A549 (cell line): ENCODE measurements around the gene KCNS3. TPM values are rescaled to one million over a fixed set of nuclear protein-coding genes. Genes with fewer than 3 reads are reported as not detected.

Experiments used
- ATAC-seq, 2 experiments: fragments of 200-7000 bp in 1 of 2; fragments of >200 bp in 1 of 2; cut with Nextera tagmentation in 1 of 2; cut with Tn5 transposase in 1 of 2; 3 replicates each; pipeline versions ENCODE4 v1.8.0 to v1.9.1; 2018 to 2020; ENCODE audit warnings: mild to moderate bottlenecking in 1 of 2, moderate library complexity in 1 of 2
- CTCF ChIA-PET: fragments of 300-600 bp; sonication (Branson Sonifier 250); formaldehyde crosslinking; extraction: SDS; loops from one replicate; lab custom pipeline; 2021; ENCODE audit warnings: antibody characterized with exemption, inconsistent platforms; lab: Yijun Ruan, JAX
- POLR2A ChIA-PET: fragments of 350-600 bp; formaldehyde crosslinking; extraction: SDS; loops from one replicate; lab custom pipeline; 2021; ENCODE audit warnings: antibody characterized with exemption, inconsistent platforms; lab: Yijun Ruan, JAX
- DNase-seq, 2 experiments: peaks; one replicate each; pipeline versions ENCODE4 v3.0.0 to v3.0.0-alpha.2; 2011 to 2016; ENCODE audit warnings: low read depth in 1 of 2, low spot score in 1 of 2
- FAIRE-seq: peaks from 2 replicates; lab custom pipeline; 2011; peaks lifted over from hg19 to GRCh38; lab: Jason Lieb, UNC
- H3K27ac ChIP-seq, 2 experiments: fragments of >200 bp; sonication (Bioruptor Twin); formaldehyde crosslinking; 3 replicates each; pipeline ENCODE4 v1.5.1; 2016 to 2017
- H3K4me1 ChIP-seq: fragments of >200 bp; sonication (Bioruptor Twin); formaldehyde crosslinking; 3 replicates; pipeline ENCODE4 v1.6.1; 2016
- H3K4me2 ChIP-seq: fragments of >200 bp; sonication (Bioruptor Twin); formaldehyde crosslinking; 3 replicates; pipeline ENCODE4 v1.6.1; 2016
- H3K4me3 ChIP-seq: fragments of >200 bp; sonication (Bioruptor Twin); formaldehyde crosslinking; 3 replicates; pipeline ENCODE4 v1.5.1; 2016
- H3K9me3 ChIP-seq: fragments of >200 bp; sonication (Bioruptor Twin); formaldehyde crosslinking; 3 replicates; pipeline ENCODE4 v1.6.1; 2016
- ATOH8 ChIP-seq: fragments of 250-450 bp; sonication (Bioruptor Pico); IDR thresholded peaks from 2 replicates; pipeline ENCODE4 v1.5.0; 2020; ENCODE audit warnings: low read depth, mild to moderate bottlenecking, moderate library complexity
- BCL3 ChIP-seq: fragments of >200 bp; sonication (Bioruptor Twin); formaldehyde crosslinking; IDR thresholded peaks from 3 replicates; pipeline ENCODE4 v1.6.1; 2016
- CHD2 ChIP-seq: fragments of 150-350 bp; IDR thresholded peaks from 2 replicates; pipeline ENCODE4 v1.6.1; 2014; ENCODE audit warnings: low read length; ENCODE audit not compliant: partially characterized antibody
- ESRRA ChIP-seq: fragments of 150-350 bp; IDR thresholded peaks from 2 replicates; pipeline ENCODE4 v1.6.1; 2014; ENCODE audit warnings: mild to moderate bottlenecking, low read length, borderline replicate concordance
- FOSB ChIP-seq: fragments of 250-450 bp; sonication (Bioruptor Pico); IDR thresholded peaks from 2 replicates; pipeline ENCODE4 v1.5.0; 2020; ENCODE audit warnings: mild to moderate bottlenecking, moderate library complexity
- FOXS1 ChIP-seq: fragments of 250-450 bp; sonication (Bioruptor Pico); IDR thresholded peaks from 2 replicates; pipeline ENCODE4 v1.5.0; 2020; ENCODE audit warnings: mild to moderate bottlenecking, moderate library complexity
- JUN ChIP-seq, 2 experiments: fragments of >200 bp; sonication (Bioruptor Twin); formaldehyde crosslinking; IDR thresholded peaks; 2 replicates in 1 of 2; 3 replicates in 1 of 2; pipeline ENCODE4 v1.6.1; 2016 to 2017
- JUNB ChIP-seq: fragments of >200 bp; sonication (Bioruptor Twin); formaldehyde crosslinking; IDR thresholded peaks from 2 replicates; pipeline ENCODE4 v1.6.1; 2016
- KDM1A ChIP-seq: fragments of 200-600 bp; sonication (generic); IDR thresholded peaks from 2 replicates; pipeline ENCODE4 v1.6.1; 2016; ENCODE audit warnings: low read depth, mild to moderate bottlenecking
- NPAS2 ChIP-seq: fragments of 250-450 bp; sonication (Bioruptor Pico); IDR thresholded peaks from 2 replicates; pipeline ENCODE4 v1.8.0; 2022; ENCODE audit warnings: mild to moderate bottlenecking, moderate library complexity, borderline replicate concordance
- NR3C1 ChIP-seq: fragments of >200 bp; sonication (Bioruptor Twin); formaldehyde crosslinking; IDR thresholded peaks from 3 replicates; pipeline ENCODE4 v1.6.1; 2017
- POLR2A ChIP-seq: IDR thresholded peaks from 2 replicates; pipeline ENCODE4 v1.6.1; 2012; ENCODE audit warnings: mild to moderate bottlenecking, low read length
- RAD21 ChIP-seq, 2 experiments: fragments of >200 bp in 1 of 2; sonication (Bioruptor Twin) in 1 of 2; formaldehyde crosslinking in 1 of 2; IDR thresholded peaks in 1 of 2; conservative IDR thresholded peaks in 1 of 2; 2 replicates in 1 of 2; 3 replicates in 1 of 2; pipeline ENCODE4 v1.6.1; 2012 to 2018; ENCODE audit warnings: inconsistent platforms in 1 of 2
- RARB ChIP-seq: fragments of 250-450 bp; sonication (Bioruptor Pico); IDR thresholded peaks from 2 replicates; pipeline ENCODE4 v1.8.0; 2021; ENCODE audit warnings: mild to moderate bottlenecking, moderate library complexity
- RCOR1 ChIP-seq: fragments of 150-350 bp; IDR thresholded peaks from 2 replicates; pipeline ENCODE4 v1.6.1; 2014; ENCODE audit warnings: antibody characterized with exemption, low read length, low read depth
- TFCP2L1 ChIP-seq: fragments of 250-450 bp; sonication (Bioruptor Pico); IDR thresholded peaks from 2 replicates; pipeline ENCODE4 v1.5.0; 2021; ENCODE audit warnings: mild to moderate bottlenecking
- USF2 ChIP-seq: fragments of 450-650 bp; IDR thresholded peaks from 2 replicates; pipeline ENCODE4 v1.6.1; 2014; ENCODE audit warnings: antibody characterized with exemption
- ZC3H11A ChIP-seq: fragments of 450-650 bp; IDR thresholded peaks from 2 replicates; pipeline ENCODE4 v1.6.1; 2014; ENCODE audit warnings: antibody characterized with exemption, mild to moderate bottlenecking
- ZFP36 ChIP-seq: fragments of 450-650 bp; IDR thresholded peaks from 2 replicates; pipeline ENCODE4 v1.6.1; 2014; ENCODE audit warnings: borderline replicate concordance; ENCODE audit not compliant: partially characterized antibody
- ZNF302 ChIP-seq: fragments of 250-450 bp; sonication (Bioruptor Pico); IDR thresholded peaks from 2 replicates; pipeline ENCODE4 v1.9.0; 2021; ENCODE audit warnings: inconsistent platforms, mild to moderate bottlenecking, moderate library complexity
- WGBS: methylation state at CpG from one replicate; pipeline ENCODE4 v1.1.6; 2017; ENCODE audit errors: missing lambda C conversion rate; 5-methylcytosine and 5-hydroxymethylcytosine counted together
- polyA plus RNA-seq, 4 experiments: library from polyadenylated mRNA; depleted of rRNA in 3 of 4; stranded (reverse); fragments of >200 nt; fragmentation: RNase III in 1 of 4; extraction: RNeasy Plus Mini Kit Qiagen cat#74134 plus additional on column Dnase treatment in 1 of 4; gene quantifications; 2 replicates in 3 of 4; 3 replicates in 1 of 4; pipeline ENCODE4 v1.2.3, GENCODE V29; 2011 to 2017

The KCNS3 gene
- polyA plus RNA-seq, 2 of the 4 experiments (the other 2 are of a cell fraction), result 0.70 to 2.1 TPM

- CTCF ChIA-PET, result interaction anchor here (0.6 to 10.0 kb wide), 4 partner anchors 10 to 530 kb away, joined by 3 to 156 read pairs (median 10); no protein-coding TSS in a partner anchor
Measured at GRCh38 chr2:17847236-17847635, 31.2 kb upstream of the KCNS3 start.

GRCh38 chr2:17849275-17849674, 29.2 kb upstream of the KCNS3 start:
- Histone ChIP-seq H3K27ac (no peak overlapping the region), H3K4me1 (no peaks in the 10 kb centered on the region), H3K9me3 (no peaks in the 10 kb centered on the region), H3K4me2 (no peak overlapping the region), H3K4me3 (no peak overlapping the region)
- DNase-seq (no peak), ATAC-seq (no peak), FAIRE-seq (no peak)
- TF ChIP-seq KDM1A, result no peak
- no peak for TF ChIP-seq ZC3H11A
- no peak for TF ChIP-seq FOXS1
- no peak for TF ChIP-seq JUN (IDR thresholded peaks at IDR 0.05)
- no peak for TF ChIP-seq ATOH8 (CRISPR knock-in tag)
- WGBS, result 63% methylated on average over 5 of the region's 5 CpGs
- POLR2A ChIA-PET, result no interaction called here
- CTCF ChIA-PET, result interaction anchor here (0.8 to 10.0 kb wide), 4 partner anchors 8 to 556 kb away, joined by 3 to 156 read pairs (median 4); no protein-coding TSS in a partner anchor

More at GRCh38 chr2:17847236-17847635, 31.2 kb upstream of the KCNS3 start:
- H3K4me2 ChIP-seq, result no peak overlapping the region
- H3K27ac ChIP-seq, result no peak overlapping the region
- no peak for ATAC-seq
- no peaks in the 10 kb centered on the region for H3K9me3 ChIP-seq
- no peaks in the 10 kb centered on the region for H3K4me1 ChIP-seq
- TF ChIP-seq NPAS2 (CRISPR knock-in tag), result no peak
- TF ChIP-seq BCL3, result no peak
- TF ChIP-seq RAD21 (conservative IDR thresholded peaks at IDR 0.05 in 1 of 2, IDR thresholded peaks at IDR 0.05 in 1 of 2), result no peak
- no peak for TF ChIP-seq ESRRA
- TF ChIP-seq TFCP2L1, result no peak
- no peak for TF ChIP-seq JUNB
- no peak for TF ChIP-seq FOSB (CRISPR knock-in tag)
- no peak for TF ChIP-seq POLR2A
- no peak for TF ChIP-seq ZNF302
- TF ChIP-seq ZFP36, result no peak
- TF ChIP-seq USF2, result no peak
- H3K4me3 ChIP-seq, result no peak overlapping the region
- WGBS, result 24% methylated on average over 2 of the region's 2 CpGs
- no peak for FAIRE-seq
- POLR2A ChIA-PET, result no interaction called here
- DNase-seq, result no peak

- no peak overlapping the region for H3K27ac ChIP-seq
Measured at GRCh38 chr2:17850151-17850550, 28.3 kb upstream of the KCNS3 start.

More at GRCh38 chr2:17850151-17850550, 28.3 kb upstream of the KCNS3 start:
- Histone ChIP-seq H3K9me3 (no peaks in the 10 kb centered on the region), H3K4me2 (no peak overlapping the region), H3K4me1 (no peaks in the 10 kb centered on the region)
- DNase-seq, result no peak
- WGBS, result 58% methylated on average over 4 of the region's 4 CpGs
- ATAC-seq, result no peak
- CTCF ChIA-PET, result interaction anchor here (0.7 to 10.0 kb wide), 6 partner anchors 9 to 541 kb away, joined by 3 to 156 read pairs (median 3); no protein-coding TSS in a partner anchor
- TF ChIP-seq CHD2 (no peak), RARB (no peak), RAD21 (conservative IDR thresholded peaks at IDR 0.05 in 1 of 2, IDR thresholded peaks at IDR 0.05 in 1 of 2) (no peak), JUN (IDR thresholded peaks at IDR 0.05) (no peak), RCOR1 (no peak), NR3C1 (no peak), ATOH8 (CRISPR knock-in tag) (no peak)
- TF ChIP-seq, all 56 proteins: peak for 0
- POLR2A ChIA-PET, result no interaction called here
- FAIRE-seq, result no peak
- H3K4me3 ChIP-seq, result no peak overlapping the region
